ENCODE data around the gene TIMELESS.

DNA sequence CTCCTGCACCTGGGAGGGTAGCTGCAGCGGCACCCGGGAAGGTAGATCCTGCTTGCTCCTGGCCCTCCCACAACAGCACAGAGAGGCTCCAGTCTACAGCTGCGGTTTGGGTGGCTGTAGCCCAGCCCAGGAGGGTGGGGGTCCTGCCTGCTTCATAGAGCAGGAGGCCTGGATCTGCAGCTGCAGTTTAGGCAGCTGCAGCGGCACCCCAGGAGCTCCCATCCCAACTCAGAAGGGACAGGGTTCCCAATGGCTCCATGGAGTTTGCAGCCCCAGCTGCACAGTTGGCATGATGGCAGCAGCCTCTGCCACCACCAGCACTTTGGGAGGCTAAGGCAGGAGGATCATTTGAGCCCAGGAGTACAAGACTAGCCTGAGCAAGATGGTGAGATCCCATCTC is 38.5 kb downstream of the TIMELESS start:
- no peak for TF ChIP-seq EZH2 (optimal IDR thresholded peaks at IDR 0.05; ENCODE audit: low read depth, low read length)
- TF ChIP-seq, protein P1, sequence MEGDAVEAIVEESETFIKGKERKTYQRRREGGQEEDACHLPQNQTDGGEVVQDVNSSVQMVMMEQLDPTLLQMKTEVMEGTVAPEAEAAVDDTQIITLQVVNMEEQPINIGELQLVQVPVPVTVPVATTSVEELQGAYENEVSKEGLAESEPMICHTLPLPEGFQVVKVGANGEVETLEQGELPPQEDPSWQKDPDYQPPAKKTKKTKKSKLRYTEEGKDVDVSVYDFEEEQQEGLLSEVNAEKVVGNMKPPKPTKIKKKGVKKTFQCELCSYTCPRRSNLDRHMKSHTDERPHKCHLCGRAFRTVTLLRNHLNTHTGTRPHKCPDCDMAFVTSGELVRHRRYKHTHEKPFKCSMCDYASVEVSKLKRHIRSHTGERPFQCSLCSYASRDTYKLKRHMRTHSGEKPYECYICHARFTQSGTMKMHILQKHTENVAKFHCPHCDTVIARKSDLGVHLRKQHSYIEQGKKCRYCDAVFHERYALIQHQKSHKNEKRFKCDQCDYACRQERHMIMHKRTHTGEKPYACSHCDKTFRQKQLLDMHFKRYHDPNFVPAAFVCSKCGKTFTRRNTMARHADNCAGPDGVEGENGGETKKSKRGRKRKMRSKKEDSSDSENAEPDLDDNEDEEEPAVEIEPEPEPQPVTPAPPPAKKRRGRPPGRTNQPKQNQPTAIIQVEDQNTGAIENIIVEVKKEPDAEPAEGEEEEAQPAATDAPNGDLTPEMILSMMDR (IDR thresholded peaks at IDR 0.05; ENCODE audit: low read length), result no peak
